SKM-1 (cell line): ENCODE measurements around the gene LIPE.

ENCODE experiments used
- DNase-seq: peaks from one replicate; lab custom pipeline; 2025; ENCODE audit not compliant: unreplicated experiment; lab: John Stamatoyannopoulos, UW

Gene LIPE

DNA sequence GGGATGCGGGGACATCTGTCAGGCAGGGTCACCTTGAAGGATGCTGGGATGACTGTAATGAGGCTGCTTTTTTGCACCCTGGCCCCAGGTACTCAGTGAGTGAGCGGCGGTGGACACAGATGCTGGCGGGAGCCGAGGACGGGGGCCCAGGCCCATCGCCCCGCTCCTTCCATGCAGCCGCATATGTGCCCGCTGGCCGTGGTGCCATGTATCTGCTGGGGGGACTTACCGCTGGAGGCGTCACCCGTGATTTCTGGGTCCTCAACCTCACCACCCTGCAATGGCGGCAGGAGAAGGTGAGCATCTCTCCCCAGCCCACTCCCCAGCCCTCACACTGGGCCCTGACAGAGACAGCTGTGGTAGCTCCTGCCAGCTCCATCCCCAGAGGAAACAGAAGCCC lies 70.5 kb downstream of the LIPE start:
- DNase-seq: no peak

DNA sequence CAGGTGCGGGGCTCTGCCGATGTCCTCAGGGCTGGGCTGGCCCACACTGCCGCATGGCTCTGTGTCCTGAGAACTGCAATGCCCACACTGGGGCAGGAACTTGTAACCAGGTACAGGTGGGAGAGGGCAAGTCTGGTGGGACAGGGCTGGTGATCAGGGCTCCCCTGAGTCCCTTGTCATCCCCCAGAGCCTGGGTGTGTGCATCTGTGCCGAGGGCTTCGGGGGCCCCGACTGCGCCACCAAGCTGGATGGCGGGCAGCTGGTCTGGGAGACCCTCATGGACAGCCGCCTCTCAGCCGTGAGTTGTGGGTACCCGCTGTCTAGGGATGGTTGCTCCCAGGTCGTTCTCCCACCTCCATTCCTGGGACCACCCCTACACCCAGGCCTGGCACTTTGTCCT lies 71.3 kb downstream of the LIPE start:
- DNase-seq: no peak

DNA sequence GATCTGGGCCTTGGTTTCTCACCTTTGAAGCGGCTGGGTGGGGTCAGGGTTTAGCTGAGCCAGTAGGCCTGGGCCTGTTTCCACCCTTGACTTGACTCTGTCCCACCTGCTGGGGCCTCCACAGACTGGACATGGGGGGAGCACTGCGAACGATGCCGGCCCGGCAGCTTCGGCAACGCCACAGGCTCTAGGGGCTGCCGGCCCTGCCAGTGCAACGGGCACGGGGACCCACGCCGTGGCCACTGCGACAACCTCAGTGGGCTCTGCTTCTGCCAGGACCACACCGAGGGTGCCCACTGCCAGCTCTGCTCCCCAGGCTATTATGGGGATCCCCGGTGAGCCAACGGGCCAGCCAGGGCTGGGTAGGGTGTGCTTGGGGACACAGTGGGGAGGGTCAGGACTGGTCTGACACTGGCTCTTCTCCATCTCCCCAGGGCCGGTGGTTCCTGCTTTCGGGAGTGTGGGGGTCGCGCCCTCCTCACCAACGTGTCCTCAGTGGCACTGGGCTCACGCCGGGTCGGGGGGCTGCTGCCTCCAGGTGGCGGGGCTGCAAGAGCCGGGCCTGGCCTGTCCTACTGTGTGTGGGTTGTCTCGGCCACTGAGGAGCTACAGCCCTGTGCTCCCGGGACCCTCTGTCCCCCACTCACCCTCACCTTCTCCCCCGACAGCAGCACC lies 73.7 kb downstream of the LIPE start:
- no peak for DNase-seq

- no peak for DNase-seq
Observed at GRCh38 chr19:42352301-42353259, 74.6 kb downstream of the LIPE start.
